ENCODE results near the gene MYBPC2.

MYBPC2 gene

DNA sequence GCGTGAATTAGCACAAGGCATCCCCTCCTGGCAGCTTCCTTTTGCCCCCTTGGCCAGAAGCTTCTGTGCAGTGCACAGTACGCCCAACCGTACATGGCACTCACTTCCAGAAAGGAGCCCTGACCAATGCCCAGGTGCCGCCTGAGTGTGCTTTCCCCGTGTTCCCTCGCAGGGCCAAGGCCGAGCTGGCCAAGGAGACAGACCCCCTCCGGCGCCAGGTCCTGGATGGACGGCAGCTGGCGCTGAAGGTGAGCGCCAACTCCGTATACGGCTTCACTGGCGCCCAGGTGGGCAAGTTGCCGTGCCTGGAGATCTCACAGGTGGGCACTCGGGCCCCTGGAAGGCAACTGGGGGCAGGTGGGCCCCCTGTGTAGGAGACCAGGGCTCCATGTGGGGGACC lies 23.3 kb upstream of the MYBPC2 start:
- DNase-seq (ENCODE audit: low read depth, low spot score) = no peak

DNA sequence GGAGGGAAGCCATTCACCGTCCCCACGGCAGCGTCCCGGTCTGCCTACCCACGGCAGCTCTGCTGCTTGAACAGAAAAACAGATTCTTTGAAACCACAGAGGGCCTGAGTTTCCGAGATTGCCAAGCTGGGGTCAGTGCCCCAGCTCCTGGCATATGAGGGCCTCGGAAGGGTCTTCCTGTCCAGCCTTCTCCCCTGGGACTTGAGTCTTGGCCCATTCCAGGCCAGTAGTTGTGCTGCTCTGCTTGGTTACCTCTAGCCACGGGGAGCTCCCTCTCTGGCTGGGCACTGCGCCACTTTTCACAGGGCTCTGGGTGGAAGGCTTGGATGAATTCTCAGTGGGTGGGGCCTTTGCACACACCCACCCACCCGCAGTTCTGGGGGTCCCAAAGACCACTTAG lies 22.6 kb upstream of the MYBPC2 start:
- no peak for DNase-seq (ENCODE audit: low read depth, low spot score)

DNA sequence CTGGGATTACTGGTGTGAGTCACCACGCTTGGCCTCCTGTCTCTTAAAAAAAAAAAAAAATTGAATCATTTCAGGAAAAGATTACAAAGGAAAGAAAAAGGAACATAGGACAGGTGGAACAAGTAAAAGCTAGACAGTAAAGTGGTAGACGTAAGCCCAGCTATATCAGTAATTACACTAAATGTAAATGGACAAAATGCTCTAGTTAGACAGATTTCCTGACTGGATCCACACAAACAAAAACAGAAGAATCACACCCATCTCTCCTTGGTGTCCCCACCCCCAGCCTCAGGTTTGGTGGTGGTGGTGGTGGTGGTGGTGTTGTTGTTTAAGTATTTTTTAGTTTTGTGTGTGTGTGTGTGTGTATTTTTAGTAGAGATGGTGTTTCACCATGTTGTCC lies 20.3 kb upstream of the MYBPC2 start:
- DNase-seq (ENCODE audit: low read depth, low spot score) = no peak

DNA sequence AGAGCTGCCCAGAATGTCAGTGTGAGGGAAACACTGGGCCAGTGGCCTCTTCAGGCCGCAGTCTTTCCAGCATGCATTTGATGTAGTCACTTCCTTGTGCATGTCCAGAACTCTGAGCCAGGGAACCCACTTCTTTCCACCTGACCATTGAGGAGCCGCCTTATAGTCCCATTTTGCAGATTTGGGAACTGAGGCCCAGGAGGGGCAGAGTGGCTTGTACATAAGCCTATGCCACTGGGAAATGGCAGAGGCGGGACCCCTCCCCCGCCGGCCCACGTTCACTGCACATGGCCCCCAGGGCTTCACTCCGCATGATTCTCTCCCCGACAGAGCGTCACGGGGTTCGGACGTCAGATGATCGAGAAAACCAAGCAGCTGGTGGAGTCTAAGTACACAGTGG lies 19.6 kb upstream of the MYBPC2 start:
- no peak for DNase-seq (ENCODE audit: low read depth, low spot score)

DNA sequence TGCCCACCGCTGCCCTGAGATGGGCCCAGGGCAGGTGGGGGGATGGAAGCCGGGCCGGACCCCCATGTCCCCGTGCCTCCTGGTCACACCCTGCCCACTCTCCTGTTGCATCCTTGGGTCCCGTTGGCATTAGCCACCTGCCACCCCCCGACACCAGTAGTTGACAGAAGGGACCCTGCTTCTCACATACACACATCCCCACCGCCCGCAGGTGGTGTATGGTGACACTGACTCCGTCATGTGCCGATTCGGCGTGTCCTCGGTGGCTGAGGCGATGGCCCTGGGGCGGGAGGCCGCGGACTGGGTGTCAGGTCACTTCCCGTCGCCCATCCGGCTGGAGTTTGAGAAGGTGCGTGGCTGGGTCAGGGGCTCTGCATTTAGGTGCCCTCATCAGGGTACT lies 19.2 kb upstream of the MYBPC2 start:
- no peak for DNase-seq (ENCODE audit: low read depth, low spot score)

DNA sequence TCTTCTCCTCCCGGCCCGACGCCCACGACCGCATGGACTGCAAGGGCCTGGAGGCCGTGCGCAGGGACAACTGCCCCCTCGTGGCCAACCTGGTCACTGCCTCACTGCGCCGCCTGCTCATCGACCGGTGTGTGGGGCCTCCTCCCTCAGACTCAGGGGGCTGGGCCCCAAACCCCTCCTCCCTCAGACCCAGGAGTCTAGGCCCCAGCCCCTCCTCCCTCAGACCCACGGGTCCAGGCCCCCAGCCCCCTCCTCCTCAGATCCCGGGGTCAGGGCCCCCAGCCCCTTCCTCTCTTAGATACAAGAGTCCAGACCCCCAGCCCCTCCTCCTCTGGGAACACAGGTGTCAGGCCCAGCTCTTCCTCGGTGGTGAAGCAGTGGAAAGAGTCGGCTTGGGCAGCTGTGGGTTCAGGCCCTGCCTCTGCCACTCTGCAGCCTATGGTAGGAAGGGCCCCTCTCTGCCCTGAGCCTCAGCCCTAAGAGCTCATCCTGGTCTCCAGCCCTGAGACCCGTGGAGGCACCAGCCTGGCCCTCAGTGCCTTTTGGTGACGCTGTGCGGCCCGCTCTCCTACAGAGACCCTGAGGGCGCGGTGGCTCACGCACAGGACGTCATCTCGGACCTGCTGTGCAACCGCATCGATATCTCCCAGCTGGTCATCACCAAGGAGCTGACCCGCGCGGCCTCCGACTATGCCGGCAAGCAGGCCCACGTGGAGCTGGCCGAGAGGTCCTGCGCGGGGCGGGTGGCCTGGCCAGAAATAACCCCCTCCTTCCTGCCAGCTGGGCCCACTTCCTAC lies 17.6 kb upstream of the MYBPC2 start:
- DNase-seq (ENCODE audit: low read depth, low spot score) = no peak

DNA sequence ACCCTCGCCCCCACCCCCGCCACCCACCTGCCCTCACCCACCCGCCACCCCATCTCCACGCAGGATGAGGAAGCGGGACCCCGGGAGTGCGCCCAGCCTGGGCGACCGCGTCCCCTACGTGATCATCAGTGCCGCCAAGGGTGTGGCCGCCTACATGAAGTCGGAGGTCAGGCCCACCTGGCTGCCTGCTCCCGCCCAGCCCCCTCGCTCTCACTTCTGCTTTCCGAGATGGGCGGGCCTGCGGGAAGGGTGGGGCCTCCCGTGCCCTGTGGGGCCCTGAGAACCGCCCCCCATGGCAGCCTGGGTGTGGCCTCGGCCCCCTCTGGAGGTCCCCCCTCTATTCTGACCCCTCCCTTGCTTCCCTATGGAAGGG lies 17.0 kb upstream of the MYBPC2 start:
- no peak for DNase-seq (ENCODE audit: low read depth, low spot score)

DNA sequence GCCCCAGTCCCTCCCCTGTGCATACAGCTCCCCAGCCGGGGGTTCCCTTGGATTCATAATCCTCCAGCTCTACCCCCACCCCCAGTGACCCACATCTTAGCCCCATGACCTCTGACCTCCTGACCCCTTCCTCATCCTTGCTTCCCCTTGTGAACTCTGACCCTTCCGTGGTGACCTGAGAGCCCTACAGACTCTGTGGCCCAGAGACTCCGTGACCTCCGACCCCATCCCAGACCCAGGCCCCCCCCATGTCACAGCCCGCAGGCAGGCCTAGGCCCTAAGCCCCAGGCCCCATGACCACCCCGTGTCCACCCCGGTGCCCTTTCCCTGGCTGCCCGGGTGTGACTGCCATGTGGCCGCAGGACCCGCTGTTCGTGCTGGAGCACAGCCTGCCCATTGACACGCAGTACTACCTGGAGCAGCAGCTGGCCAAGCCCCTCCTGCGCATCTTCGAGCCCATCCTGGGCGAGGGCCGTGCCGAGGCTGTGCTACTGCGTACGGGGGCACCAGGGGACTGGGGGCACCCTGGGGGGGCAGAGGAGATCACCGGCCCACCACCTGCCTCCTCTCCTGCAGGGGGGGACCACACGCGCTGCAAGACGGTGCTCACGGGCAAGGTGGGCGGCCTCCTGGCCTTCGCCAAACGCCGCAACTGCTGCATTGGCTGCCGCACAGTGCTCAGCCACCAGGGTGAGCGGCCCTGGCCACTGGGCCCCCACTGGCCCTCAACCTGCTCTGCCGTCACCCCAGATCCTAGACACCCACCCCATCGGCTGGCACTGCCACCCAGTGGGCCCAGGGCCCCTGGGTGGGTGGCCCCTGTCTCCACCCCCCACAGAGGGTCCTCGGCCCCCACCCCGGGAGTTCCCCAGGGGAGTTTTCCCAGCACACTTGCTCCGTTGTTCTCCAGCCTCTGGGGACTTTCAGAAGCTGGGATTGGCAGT lies 16.4 kb upstream of the MYBPC2 start:
- no peak for DNase-seq (ENCODE audit: low read depth, low spot score)

DNA sequence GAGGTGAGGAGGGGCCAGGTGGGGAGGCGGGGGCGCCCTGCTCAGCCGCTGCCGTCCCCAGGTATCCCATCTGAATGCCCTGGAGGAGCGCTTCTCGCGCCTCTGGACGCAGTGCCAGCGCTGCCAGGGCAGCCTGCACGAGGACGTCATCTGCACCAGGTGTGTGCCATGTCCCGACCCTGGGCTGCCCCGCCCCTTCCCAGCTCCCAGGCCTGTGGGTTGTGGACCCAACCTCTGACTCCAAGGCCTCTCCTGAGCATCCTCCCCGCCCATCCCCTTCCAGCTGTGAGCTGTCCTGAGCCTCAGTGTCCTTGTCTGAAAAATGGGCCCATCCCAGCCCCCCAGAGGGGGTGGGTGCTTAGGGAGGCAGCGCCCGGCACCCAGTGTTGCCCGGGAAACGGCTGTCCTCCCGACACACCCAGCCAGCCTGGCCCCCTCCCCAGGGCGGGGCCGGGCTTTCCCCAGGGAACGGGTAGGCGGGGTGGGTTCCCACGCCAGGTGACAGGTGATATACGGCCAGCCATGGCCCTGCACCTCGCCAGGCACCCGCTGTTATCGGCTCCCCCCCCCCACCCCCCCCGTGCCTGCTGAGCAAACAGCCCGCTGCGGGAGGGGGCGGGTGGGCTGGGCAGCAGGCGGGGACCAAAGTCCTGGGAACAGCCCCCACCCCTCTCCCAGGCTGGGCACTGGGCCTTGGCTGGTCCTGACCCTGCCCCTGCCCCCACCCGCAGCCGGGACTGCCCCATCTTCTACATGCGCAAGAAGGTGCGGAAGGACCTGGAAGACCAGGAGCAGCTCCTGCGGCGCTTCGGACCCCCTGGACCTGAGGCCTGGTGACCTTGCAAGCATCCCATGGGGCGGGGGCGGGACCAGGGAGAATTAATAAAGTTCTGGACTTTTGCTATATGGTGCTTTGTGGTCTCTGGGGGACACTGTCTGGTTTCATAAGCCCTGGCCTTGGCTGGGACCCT lies 15.3 kb upstream of the MYBPC2 start:
- DNase-seq (ENCODE audit: low read depth, low spot score) = no peak

DNA sequence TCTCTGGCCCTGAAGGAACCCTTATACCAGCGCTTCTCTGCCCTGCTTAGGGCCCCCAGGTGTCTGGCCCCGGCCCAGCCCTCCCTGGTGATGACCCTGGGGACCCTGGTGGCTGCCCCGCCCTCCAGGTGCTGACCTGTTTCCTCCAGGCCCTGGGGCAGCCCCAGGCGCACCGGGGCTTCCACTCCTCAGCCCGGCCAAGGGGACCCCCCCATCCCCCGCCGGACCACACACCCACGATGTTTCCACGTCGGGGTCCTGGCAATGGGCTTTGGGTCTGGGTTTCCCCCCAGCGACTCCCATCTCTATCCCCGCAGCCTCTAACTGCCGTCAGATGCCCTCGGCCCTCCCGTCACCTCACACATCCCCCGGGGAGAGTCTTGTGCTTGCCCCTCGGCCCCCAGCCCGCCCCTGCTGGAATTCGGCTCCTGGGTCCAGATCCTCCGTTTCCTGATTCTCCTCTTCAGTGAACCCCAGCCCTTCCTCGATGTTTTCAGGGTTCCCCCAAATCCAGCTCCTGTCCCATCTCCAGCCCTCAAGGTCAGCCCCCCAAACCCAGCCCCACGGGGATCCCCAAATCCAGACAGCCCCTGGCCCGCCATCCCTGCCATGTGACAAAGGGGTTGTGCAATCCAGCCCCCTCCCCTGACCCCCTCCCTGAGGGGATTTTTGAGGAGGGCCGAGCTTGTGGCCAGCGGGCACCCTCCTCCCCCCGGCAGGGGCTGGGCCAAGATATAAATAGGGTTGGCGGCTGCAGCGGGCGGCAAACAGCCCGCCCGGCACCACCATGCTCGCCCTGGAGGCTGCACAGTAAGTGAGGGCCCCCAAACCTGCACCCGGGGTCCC lies 14.3 kb upstream of the MYBPC2 start, which contains the start of gene SPIB:
SPIB (plus strand) TSS at position 763 of the 846 bp plus-strand sequence; CDS start at position 788, 25 bp downstream.
- no peak for DNase-seq (ENCODE audit: low read depth, low spot score)

DNA sequence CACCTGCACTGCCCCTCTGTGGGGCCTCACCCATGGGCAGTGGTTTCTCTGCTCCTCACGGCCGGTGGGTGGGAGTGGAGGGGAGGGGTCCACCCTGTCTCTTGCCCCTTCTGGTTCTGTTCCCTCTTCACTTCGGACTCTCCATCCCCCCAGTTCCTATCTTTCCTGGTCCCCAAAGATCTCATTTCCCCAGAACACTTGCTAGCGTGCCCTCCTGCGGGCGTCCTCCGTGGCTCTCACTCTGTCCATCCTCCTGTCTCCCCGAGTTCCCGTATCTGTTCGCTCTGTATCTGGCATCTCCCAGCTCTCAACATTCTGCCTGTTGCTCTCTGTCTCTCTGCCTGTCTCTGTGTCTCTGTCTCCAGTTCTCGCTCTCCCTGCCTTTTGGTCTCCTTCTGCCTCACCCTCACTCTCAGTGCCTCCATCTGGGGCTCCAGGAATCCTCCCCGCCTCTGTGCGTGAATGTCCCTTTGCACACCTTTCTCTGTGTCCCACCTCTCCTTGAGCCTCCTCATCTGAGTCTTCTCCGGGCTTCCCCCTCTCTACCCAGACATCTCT lies 13.6 kb upstream of the MYBPC2 start:
- DNase-seq (ENCODE audit: low read depth, low spot score) = no peak

DNA sequence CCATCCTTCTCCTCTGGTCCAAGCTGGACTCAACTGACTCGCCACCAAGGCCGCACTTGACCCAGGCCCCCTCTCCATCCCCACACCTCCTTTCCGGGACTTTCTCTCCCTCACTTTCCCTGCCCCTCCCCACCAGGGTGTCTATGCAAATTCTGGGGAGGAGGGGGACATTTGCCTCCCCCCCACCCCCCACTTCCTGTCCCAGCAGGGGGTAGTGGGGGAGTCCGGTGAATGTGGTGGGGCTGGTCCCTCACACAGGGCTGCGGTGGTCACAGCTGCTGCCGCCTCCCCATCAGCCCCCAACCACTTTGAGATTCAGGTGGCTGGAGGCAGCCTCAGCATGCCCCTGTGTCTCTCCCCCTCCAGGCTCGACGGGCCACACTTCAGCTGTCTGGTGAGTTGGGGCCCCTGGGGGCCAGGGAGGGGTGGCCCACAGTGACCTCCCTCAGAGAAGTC lies 13.1 kb upstream of the MYBPC2 start:
- DNase-seq (ENCODE audit: low read depth, low spot score) = no peak

DNA sequence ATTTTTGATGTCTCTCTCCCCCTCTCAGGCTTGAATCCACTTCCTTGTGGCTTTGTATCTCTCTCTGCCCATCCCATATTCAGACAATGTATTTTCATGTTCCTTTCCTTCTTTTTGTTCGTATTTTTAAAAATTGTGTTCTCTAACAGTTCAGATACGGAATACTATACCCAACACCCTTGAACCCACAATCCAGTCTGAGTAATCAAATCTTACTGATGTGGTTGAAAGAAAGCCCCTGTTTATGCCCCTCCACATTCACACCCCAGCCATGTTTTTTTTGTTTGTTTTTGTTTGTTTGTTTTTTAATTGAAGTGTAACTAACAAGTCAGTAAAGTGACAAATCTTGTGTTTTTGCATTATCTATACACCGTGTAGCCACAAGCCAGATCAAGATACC lies 12.6 kb upstream of the MYBPC2 start:
- DNase-seq (ENCODE audit: low read depth, low spot score) = no peak

DNA sequence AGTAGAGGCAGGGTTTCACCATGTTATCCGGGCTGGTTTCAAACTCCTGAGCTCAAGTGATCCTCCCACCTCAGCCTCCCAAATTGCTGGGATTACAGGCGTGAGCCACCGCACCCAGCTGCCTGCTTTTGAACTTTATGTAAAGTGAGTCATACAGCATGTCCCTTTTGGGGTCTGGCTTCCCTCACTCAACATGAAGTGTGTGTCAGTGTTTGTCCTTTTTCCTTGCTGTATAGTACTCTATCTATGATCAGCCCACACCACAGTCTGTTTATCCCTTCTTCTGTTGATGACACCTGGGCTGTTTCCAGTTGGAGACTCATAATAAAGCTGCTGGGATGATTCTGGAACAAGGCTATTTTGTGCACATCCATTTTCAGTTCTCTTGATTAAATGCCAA lies 11.9 kb upstream of the MYBPC2 start:
- no peak for DNase-seq (ENCODE audit: low read depth, low spot score)

DNA sequence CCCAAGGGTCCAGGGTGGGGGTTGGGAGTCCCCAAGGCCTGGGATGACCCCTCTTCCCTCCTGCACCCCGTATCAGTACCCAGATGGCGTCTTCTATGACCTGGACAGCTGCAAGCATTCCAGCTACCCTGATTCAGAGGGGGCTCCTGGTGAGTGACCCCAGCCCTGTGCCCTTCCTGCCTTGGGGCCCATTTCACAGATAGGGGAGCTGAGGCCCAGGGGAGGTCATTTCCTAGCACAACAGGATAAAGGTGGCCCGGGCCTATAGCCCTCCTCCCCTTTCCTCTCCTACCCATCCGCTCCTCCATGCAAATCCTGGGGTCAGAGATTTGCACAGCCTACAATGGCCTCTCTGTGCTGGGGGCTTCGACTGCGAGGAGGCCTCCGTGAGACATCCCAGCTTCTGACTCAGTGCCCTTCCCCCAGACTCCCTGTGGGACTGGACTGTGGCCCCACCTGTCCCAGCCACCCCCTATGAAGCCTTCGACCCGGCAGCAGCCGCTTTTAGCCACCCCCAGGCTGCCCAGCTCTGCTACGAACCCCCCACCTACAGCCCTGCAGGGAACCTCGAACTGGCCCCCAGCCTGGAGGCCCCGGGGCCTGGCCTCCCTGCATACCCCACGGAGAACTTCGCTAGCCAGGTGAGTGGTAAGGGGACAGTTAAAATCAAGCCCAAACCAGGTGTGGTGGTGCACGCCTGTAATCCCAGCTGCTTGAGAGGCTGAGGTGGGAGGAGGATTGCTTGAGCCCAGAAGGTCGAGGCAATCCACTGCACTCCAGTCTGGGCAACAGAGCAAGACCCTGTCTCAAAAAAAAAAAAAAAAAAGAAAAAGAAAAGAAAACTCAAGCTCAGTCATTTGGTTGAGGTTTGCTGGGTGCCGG lies 10.1 kb upstream of the MYBPC2 start:
- DNase-seq (ENCODE audit: low read depth, low spot score) = no peak

DNA sequence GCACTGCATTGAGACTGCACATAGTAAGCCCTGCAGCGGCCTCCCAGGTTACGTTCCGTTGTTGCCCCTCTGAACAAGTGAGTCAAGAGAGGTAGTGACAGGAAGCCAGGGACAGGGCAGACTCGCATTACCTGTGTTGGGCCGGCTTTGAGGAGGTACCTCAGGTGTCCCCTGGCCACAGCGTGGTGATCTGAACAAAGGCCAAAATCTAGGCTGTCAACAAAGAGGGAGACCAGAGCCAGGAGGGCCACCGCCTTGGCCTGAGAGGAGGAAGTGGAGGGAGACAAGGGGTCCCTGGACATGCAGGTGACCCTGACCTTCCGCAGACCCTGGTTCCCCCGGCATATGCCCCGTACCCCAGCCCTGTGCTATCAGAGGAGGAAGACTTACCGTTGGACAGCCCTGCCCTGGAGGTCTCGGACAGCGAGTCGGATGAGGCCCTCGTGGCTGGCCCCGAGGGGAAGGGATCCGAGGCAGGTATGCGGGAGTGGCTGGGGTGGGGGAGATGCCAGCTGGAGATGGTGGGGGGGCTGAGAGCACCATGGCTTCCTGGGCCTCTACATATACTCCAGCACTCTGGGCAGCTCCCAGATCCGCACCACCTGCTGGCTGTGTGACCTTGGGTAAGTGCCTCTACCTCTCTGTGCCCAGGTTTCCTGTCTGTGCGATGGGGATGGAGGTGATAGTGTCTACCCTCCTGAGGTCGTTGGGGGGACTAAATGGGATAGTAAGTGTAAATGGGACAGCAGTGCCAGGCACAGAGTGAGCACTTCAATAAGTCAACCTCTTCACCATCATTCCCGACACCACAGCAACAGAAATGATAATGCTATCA lies 9.2 kb upstream of the MYBPC2 start:
- no peak for DNase-seq (ENCODE audit: low read depth, low spot score)

DNA sequence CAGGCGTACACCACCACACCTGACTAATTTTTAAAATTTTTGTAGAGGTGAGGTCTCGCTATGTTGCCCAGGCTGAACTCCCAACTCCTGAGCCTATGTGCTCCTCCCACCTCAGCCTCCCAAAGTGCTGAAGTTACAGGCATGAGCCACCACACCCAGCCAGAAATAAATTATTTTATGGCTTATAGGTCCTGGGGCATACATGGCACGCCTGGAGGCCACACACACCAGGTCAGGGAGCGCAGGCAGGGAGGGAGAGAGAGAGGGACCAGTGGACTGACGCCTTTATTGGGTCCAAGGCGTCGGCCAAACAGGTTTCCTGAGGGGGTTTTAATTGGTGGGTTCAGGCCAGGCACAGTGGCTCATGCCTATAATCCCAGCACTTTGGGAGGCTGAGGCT lies 7.1 kb upstream of the MYBPC2 start:
- DNase-seq (ENCODE audit: low read depth, low spot score) = no peak

DNA sequence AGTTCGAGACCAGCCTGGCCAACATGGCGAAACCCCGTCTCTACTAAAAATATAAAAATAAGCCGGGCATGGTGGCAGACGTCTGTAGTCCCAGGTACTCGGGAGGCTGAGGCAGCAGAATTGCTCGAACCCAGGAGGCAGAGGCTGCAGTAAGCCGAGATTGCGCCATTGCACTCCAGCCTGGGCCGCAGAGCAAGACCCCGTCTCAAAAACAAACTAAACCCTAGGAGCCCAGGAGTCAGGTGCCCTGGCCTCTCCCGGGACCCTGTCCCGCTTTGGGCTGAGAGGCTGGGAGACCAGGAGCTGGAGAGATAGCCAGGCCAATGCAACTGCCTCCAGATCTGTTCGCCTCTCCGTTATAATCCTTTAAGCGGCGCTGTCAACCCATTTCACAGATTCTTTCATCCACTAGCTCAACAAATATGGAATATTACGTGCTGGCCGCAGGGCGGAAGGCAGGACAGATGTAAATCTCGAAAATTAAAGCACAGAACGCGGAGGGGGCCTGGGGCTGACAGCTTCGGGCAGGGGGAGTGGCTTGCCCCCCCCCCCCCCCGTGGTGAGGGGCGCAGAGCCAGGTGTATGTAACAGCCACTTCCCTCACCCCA lies 5.3 kb upstream of the MYBPC2 start:
- DNase-seq (ENCODE audit: low read depth, low spot score) = no peak

Measured in iPS DF 19.7 (cell line).